Tongue (tissue), 2 donors: ENCODE measurements around the gene ELP4. TPM values are rescaled to one million over a fixed set of nuclear protein-coding genes. Genes with fewer than 3 reads are reported as not detected.

Experiments
- DNase-seq: peaks from one replicate; pipeline ENCODE4 v3.0.0-alpha.2; 2015
- total RNA-seq: library from RNA; depleted of rRNA; stranded (reverse); fragments of >200 nt; gene quantifications from one replicate; pipeline ENCODE4 v1.2.3, GENCODE V29; 2014

ELP4 gene
- total RNA-seq, 1 donor from 2014 or later, result 41.7 TPM

DNA sequence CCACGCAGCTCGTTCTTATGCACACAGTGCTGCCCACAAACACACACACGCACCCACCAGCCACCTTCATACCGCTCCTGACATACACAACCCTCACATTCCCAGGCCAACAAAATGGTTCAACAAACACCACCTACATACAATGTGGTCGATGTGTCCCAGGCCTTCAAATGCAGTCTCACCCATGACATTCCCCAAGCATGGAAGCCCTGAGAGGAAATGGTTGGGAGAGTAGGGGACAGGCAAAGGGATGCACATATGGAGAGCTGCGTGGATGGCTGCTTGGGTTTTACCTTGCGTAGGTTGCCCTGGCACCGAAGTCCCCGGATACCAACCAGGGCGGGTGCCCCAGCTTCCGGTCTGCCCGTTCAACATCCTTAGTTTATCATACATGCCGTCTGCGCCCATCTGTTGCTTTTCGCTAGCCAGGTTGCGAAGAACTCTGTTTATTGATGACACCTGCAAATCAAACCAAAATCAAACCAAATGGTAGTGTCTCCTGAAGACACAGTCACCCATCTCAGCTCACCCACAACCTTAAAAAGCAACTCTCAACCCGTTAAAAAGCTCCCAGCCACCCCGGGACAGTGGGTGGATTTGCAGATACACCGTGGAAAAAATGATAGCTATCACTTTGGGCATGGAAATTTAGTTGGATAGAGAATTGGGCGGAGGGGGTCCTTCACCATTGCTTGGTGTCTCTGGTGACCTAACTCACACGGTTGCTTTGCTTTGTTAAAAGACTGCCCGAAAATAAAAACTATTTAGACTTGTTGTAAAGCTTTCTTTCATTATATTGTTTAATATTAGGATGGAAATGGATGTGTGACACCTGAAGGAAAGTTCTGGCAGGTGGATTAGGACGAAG lies 291.1 kb downstream of the ELP4 start:
- DNase-seq, result no peak

DNA sequence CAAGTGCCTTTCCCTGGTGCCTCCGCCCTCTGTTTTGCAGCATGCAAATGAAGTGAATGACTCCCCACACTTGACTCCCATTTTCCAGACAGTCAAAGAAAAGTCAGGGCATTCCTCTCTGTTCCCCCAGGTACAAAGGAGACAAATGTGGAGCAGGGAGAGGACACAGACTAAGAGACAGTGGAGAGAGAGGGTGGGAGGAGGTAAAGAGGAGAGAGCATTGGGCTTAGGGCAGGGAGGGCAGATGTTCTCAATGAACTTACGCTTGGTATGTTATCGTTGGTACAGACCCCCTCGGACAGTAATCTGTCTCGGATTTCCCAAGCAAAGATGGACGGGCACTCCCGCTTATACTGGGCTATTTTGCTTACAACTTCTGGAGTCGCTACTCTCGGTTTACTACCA lies 291.7 kb downstream of the ELP4 start:
- DNase-seq, result no peak

DNA sequence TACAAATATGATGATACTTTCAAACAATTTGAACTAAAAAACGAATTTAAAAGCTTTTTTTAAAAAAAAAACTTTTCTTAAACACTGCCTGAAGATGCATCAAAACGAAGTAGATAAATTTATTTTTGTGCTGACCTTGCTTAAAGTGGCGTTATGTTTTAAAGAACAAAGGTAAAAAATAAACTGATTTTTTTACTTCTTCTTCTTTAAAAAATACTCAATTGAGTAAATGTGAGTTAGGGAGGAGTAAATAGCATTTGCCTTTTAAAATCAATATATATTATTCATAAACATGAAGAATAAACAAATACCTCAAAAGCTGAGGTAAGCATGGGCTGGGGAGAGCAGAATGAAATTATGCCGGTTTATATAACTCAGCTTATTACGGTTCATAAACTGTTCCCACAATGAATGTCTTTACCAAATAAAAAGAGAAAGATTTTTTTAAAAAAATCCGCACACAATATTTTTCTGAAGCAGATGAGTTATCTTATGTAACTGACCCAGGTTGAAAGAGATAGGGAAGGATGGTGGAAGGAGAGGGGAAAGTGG lies 292.5 kb downstream of the ELP4 start:
- DNase-seq, result no peak

DNA sequence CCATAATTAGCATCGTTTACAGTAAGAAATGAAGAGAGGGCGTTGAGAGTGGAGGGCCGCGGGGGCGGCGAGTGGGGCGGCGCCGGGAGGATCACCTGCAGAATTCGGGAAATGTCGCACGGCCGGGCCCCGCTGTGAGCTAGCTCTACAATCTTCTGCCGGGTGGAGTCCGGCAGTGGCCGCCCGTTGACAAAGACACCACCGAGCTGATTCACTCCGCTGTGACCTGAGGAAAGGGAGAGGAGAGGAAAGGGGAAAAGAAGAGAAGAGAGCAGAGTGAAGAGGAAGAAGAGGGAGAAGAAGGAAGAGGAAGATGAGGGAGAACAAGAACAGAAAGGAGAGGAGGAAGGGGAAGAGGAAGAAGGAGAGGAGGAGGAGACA lies 293.0 kb downstream of the ELP4 start:
- DNase-seq, result no peak

DNA sequence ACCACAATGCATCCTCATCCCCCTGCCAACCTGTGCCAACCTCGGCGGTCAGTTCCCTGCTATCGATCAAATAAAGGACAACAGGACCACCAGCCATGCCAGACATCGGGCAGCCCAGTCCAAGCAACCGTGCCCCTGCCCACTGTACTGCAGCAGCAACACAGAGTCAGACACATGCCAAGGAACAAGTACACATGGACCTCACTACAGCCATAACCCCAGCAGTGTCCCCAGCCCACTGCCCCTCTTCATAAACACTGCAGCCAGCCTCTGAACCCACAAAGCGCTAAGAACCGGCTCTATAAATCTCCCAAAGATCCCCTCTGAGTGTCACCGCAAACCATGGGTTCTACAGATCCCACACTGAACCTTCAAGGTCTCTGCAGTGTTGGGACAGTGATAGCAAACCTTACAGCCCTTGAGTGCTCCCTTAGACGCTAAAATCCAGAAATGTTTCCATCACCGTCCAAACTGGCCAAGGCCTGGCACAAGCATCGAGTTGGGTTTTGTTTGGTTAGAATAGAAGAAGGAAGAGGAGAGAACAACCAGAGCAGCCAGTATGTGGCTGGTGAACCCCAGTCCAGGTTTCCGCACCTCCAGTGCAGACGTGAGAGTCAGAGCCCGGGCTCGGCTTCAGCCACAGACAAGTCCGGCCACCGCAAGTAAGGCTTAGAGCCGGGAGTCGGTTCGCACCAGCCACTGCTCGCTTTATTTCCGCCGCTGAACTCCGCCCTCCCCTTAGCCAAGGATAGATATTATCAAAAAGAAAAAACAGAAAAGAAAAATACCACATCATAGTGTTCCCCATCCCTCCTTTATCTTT lies 293.6 kb downstream of the ELP4 start:
- no peak for DNase-seq

DNA sequence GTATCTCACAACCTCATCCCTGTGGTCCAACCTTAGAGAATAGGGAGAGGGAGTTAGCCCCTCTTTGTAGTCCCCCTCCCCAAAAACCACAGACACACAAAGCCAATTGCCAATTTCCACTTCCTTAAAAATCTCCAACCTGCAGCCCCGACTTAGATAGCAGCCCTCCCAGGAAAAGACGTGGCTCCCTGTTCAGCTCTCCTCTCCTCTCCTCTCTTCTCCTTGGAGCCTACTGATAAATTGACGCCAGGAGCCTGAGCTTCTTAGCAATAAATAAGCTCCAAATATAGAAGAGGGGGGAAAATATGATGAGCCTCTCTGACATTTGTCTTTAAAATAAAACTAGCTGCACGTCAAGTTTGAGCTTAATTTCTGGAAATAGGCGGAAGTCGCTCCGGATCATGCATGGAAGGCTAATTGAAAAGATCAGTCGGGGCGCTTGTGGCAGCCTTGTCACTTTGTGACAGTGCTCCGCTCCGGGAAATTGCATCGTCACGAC lies 294.3 kb downstream of the ELP4 start:
- DNase-seq, result no peak

DNA sequence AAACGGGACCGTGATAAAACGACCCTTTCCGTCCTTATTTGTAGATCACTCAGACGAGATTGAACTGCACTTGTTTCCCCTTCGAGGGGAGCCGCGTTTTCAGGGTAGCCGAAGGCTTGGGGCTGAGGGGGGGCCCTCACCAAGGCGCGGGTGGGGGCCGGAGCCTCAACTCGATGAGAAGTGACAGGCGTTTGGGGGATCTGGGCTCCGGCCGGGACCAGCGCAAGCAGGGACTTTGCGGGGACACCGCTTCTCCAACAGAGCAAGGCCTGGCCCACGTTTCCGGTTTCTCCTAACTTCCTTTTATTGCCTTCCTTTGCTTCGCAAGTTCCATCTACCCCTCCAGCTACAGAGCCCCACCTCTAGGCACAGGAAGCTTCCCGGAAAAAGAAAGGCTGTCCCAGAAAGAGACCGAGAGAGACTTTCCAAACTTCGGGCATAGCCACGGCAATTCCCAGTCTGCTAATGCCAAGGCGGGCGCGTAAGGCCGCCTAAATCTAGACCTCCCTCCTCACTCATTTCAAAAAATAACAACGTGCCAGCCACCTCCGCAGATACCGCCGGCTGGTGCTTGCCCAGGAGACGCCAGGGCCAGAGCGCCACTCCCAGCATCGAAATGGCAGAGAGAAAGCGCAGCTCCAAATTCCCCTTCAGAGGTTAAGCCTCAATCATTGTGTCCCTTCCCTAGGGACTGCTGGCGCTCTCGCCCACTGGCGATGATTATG lies 294.9 kb downstream of the ELP4 start:
- DNase-seq, result no peak

DNA sequence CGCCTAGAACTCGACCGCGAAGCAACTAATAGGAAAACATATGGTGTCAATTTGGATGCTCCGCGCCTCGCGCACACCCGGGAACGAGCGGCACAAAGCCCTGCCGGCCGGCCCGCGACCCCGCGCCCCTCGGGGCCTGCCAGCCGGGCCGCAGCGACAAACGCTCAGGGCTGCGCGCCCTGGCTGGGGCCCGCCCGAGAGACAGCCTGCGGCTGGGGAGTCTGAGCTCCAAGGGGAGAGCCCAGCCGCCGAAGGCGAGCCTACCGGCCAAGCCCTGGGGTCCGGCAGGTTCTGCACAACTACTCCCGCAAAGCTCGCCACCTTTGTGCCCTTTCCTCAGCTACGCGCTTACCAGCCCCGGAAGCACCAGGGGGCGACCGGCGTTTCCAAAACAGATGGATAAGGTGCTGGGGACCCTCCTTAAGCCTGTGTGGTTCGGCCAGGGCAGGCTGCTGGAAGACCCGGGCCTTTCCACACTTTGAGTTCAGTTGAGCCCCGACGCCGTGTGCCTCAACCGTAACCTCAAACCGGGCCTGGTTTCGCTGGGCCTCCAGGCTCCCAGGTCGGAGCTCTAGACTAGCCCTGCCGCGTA lies 295.6 kb downstream of the ELP4 start:
- no peak for DNase-seq

DNA sequence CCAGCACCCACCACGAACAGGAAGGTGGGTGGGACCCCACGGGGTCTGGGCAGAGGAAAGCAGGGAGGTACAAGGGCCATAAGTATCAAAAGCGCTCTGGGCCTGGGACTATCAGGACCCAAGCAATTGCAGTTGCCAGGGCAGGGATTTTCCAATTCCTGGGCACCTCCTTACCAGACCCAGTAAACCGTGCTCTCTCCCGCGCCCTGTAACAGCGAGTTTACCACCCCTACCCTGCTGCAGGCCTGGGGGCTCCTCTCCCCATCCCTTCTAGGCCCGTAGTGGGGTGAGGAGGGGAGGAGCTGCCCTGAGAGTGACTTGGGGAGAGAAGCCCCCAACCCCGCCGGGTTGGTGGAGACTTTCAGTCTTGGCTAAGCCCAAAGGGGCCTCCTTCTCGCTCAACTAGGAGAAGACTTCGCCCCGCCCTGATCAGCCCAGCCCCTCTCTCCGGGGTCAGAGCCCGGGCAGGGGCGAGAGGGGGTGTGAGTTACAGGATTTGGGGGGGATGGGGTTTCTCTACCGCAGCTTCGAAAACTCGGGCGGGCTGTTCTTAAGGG lies 296.1 kb downstream of the ELP4 start:
- no peak for DNase-seq

DNA sequence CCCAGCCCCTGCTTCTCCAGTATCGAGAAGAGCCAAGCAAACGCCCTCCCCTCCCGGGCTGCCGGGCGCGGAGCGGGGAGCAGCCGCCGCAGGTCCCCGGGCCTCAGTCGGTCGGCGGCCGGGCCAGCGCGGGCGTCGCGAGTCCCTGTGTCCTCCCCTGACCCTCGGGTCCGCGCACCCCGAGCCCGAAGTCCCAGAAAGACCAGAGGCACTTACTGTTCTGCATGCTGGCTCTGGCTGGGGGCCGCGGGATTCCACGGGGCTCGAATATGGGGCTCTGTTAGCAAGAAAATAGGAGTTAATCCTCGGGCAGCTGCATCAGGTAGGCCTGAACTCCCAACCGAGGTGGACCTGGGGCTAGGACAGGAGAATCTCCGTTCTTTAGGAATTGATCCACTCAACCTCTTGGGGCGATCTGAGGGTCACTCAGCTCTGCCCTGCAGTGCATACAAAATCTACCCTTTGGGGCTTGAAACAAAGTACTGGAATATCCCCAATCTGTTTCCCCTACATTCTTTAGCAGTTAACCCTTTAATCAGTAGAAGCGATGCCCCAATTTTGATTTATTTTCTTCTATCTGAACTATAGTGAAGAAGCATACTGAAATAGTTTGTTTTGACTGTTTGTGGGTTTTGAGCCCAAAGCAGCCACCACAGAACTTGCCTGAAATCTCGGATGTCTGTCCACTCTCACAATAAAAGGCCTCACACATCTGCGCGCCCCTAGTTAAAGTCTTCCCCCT lies 296.8 kb downstream of the ELP4 start:
- no peak for DNase-seq

DNA sequence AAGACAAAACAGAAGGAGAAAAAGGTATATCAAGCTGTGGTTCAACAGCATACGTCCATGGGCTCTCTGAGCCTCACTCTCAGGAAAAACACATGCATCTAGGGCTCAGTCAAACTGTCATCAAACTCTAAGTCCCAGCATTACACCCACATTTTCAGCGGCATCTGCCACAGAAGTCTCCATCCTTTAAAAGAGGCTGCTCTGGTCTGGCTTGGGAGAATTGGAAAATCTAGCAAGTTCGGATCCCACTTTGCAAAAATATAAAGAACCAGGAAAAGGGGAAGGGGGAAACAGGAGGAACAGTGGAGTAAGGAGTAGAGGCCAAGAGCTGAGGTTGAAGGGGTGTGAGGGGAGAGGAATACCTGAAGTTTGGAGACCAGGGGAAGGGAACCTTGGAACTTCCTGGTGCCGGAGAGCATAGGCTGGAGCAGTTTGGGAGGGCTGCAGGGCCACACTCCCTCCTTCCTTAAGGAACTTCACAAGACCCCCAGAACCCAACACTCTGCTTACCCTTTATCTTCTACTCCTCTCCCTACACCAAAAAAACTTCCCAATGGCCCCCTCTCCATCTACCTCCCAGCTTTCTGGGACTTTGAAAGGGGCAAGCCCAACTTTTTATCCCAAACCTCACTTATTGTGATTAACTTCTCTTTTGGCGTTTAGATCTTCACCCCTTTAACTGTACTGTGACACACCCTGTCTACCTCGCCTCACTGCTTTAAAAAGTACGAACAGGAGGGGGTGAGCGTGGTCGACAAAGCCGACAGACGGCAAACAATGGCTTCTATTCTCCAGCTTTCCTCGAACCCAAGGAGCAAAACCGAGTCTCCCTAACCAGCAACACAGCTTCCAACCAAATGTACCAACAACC lies 297.6 kb downstream of the ELP4 start:
- no peak for DNase-seq

DNA sequence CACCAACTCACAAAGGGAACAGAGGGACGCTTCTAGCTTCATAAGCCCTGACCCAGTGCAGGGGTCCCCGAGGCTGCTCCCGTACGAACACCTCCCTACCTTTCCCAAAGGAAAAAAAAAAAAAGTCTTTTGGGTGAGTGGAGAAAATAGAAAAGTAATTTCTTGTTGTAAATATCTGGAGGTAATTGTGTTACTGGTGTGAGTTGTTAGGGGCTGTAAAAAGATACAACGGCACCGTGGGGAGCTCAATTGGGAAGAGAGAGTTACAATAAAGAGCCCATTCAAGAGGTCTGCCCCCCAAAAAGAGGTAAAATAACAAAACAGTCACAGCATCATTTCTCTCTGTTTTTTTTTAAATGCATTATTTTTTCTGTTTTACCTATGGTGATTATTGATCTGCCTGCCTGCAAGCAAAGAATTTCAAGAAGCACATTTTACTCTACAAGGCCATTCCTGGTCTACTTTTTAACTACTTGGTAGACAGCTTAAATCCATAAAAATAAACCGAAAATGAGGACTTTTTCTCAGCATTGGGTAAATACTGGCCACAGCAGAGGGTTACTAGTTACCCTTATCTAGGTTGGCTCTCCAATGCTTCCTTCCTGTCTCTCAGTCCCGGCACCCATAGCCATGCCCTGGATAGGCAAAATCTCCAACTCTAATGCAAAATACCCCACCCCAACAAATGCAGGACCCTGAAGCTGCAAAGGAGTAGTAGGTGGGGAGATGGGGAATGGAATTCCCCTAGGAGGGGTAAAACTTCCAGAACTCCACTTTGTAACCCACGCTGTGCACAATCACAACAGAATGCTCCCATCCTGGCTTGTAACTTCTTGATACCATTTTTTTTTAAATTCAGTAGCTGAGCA lies 298.5 kb downstream of the ELP4 start:
- no peak for DNase-seq

DNA sequence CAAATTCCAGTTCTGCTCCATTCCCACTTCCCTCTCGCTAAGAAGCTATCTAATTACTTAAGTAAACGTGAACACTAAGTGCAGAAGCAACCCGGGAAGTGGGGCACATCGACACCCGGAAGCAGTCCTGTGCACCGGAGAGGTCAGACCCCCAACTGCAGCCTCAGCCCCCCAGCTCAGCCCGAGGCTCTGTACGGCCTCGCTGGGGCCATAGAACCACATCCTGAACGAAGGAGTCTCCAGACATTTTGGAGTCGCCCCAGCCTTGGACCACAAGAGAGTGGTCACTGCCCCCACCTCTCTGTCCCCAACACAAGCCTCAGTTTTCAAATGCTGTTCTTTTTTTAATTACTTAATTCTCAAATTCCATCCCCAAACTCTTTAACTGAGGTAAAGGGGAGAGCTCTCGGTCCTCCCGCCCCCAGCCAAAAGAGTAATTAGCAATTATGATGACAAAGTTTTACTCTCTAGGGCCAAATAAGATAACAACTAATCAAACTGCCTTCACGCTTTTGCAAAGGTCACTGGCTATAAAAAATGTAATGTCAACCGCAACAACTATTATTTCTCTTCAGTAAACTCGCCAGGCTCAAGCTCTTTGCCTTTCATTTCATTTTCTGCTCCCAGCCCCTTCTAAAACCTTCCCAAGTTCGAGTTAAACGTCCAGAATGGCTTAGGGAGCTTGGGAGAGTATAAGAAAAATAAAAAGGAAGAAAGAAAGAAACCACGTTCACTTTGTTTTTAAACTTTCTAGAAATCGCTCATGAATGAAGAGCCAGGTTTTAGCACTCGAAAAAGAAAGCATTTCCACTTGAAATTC lies 299.4 kb downstream of the ELP4 start:
- DNase-seq, result no peak

DNA sequence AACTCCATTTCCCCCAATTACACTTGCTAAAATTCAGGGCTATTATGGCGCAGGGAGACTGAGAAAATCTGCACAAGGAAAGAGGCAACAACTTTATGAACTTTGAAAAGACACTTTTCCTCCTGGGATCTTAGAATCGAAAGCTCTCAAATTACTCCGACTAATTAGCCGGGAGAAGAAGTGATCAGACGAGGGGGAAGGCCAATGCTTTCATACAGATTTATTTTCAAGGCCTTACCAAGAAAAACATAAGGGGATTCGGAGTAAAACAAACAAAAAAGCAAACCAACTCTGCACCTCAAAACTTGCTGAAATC lies 299.9 kb downstream of the ELP4 start:
- no peak for DNase-seq

DNA sequence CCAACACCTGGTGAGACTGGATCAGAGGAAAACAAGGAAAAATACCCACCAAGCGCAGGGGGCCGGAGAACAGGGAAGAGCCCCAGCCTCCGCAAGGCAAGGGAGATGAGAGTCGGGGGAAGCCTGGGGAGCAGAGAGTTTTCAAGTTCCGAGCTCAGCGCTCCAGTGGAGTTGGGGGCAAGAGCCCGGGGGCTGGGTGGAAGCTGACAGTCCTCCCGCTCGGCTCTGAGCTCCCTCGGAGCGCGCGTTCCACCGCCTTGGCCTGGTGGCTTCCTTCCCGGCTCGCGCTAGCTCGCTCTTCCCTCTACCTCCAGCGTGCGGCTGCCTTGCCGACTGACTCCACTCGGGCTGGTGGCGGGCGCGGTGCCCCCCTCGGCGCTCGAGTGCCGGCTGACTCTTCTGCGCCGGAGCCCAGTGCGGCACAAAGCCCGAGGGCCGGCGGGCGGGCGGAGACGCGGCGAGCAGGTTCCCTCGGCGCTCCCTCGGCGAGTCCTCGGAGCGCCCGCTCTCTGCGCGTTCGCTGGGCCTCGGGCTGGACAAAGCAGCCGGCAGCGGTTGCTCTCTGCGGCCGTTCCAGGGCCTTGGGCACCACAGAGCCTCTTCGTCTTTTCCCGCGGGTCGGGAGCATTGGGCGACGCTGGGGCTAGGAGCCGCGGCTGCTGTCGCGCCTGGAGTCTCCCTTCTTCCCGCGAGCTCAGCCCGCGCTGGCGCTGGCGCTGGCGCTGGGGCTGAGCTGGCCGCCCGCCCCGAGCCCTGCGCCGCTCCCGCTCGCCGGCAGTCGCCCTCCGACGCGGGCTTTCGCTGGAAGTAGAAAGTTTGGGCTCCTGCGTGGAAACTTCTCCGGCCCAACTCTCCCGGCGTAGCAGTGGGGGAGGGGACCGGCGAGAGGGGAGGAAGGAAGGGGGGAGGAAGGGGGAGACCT lies 300.6 kb downstream of the ELP4 start:
- peak; percentile 62 for DNase-seq

DNA sequence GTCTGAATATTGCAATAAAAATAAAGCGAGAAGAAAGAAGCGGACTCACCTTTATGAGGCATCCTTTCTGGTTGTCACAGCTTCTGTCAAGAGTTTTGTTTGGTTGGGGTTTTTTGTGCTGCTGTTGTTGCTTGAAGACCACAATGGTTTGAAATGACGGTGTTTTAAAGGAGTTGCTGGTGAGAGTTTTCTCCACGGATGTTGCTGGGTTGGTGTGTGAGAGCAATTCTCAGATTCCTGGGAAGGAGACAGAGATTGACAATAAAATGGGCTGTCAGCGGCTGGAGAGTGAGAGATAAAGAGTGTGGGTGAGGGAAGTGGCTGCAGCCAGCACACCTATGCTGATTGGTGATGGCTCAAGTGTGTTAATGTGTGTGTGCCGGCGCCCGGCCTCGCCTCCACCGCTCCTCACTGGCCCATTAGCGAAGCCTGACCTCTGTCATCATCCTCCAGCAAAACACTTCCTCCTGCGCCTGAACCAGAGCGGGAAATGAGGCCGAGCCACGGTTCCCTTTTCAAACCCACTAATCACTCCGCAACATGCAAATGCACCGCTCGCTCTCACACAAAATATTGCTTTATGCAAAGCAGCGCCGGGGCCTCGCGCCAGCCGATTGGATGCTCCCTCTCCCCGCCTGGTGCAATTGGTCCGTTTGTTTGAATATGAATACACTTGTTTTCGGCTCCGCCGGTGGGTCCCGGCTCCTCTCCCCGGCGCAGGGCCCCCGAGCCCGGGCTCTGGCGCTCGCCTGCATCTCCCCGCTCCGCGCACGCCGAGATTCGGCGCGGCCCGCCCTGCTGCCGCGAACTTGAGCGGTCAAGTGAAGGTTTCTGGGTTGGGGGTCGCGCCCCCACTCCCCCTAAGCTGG lies 301.4 kb downstream of the ELP4 start, which contains the start of gene PAX6:
TSS of gene PAX6 (minus strand) at position 544 of the 869 bp plus-strand sequence. CDS start 4,911 bp downstream, outside the sequence.
- peak; percentile 65 for DNase-seq
